Measurements from ENCODE around the gene TSPAN3.

Gene TSPAN3

DNA sequence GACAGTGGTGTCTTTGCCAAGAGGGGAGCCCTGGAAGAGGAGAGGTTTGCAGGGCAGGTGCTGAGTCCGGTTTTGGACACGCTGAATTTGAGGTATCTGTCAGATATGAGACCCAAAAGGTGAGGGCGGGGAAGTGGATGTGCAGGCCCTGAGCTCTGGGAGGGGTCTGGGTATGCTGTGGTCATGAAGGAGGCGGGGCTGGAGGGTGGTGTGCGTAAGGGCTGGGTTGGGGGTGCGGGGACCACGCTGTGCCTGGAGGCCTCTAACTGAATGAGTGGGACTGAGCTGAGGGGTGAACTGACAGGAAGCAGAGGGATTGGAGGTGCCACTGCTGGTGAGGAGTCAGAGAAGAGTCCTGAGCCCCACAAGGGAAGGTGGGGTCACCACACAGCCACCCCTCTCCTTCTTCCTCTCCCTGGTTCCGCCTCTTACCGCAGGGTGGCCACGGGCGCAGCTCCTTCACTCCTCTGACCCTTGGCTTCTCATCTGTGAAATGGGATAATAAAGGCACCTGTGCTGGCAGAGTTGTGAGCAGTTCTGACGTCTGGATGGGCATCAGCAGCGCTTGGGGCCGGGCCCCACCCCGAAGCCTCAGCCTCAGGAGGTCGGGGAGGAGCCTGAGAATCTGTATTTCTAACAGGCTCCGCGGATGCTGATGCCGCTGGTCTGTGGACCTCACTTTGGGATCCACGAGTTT is 47.2 kb downstream of the TSPAN3 start:
- Histone ChIP-seq H3K27me3 (ENCODE audit: insufficient read depth, poor library complexity, severe bottlenecking) (no peaks in the 10 kb centered on the region), H3K4me3 (replicated peaks; ENCODE audit: insufficient read depth, low read length) (no peak overlapping the region), H3K27ac (replicated peaks) (no peak overlapping the region; the same call in 1 of the 2 replicates)
- TF ChIP-seq GABPA (IDR thresholded peaks at IDR 0.05; ENCODE audit: low read depth) (no peak), POLR2AphosphoS5 (IDR thresholded peaks at IDR 0.05; ENCODE audit: low read depth) (no peak; the same call in 1 of the 2 replicates), REST (IDR thresholded peaks at IDR 0.05; ENCODE audit: insufficient replicate concordance, low read depth) (no peak), SPI1 (IDR thresholded peaks at IDR 0.05; ENCODE audit: borderline replicate concordance, low read depth) (no peak), CTCF (IDR thresholded peaks at IDR 0.05; ENCODE audit: insufficient read depth, low read length) (no peak)
- no peak for DNase-seq (ENCODE audit: low read depth in 1 of 2, low spot score in 1 of 2)

GRCh38 chr15:77022646-77023575 is 48.0 kb downstream of the TSPAN3 start:
- Histone ChIP-seq H3K4me3 (replicated peaks; ENCODE audit: insufficient read depth, low read length) (no peak overlapping the region), H3K27ac (replicated peaks) (peak overlapping the region; percentile 51), H3K27me3 (ENCODE audit: insufficient read depth, poor library complexity, severe bottlenecking) (no peaks in the 10 kb centered on the region)
- TF ChIP-seq REST (IDR thresholded peaks at IDR 0.05; ENCODE audit: insufficient replicate concordance, low read depth) = no peak
- no peak for TF ChIP-seq GABPA (IDR thresholded peaks at IDR 0.05; ENCODE audit: low read depth)
- TF ChIP-seq POLR2AphosphoS5 (IDR thresholded peaks at IDR 0.05; ENCODE audit: low read depth) = no peak; the same call in 1 of the 2 replicates
- no peak for TF ChIP-seq CTCF (IDR thresholded peaks at IDR 0.05; ENCODE audit: insufficient read depth, low read length)
- no peak for TF ChIP-seq SPI1 (IDR thresholded peaks at IDR 0.05; ENCODE audit: borderline replicate concordance, low read depth)
- DNase-seq (ENCODE audit: low read depth in 1 of 2, low spot score in 1 of 2) = no peak

- TF ChIP-seq REST (IDR thresholded peaks at IDR 0.05; ENCODE audit: insufficient replicate concordance, low read depth) (no peak), POLR2AphosphoS5 (IDR thresholded peaks at IDR 0.05; ENCODE audit: low read depth) (no peak), CTCF (IDR thresholded peaks at IDR 0.05; ENCODE audit: insufficient read depth, low read length) (no peak), SPI1 (IDR thresholded peaks at IDR 0.05; ENCODE audit: borderline replicate concordance, low read depth) (no peak), GABPA (IDR thresholded peaks at IDR 0.05; ENCODE audit: low read depth) (no peak)
- Histone ChIP-seq H3K27me3 (ENCODE audit: insufficient read depth, poor library complexity, severe bottlenecking) (no peaks in the 10 kb centered on the region), H3K27ac (replicated peaks) (peak overlapping the region; percentile 51), H3K4me3 (replicated peaks; ENCODE audit: insufficient read depth, low read length) (no peak overlapping the region)
- peak in 1 of 2 experiments; percentile 38 for DNase-seq (ENCODE audit: low read depth in 1 of 2, low spot score in 1 of 2)
These were observed 49.0 kb downstream of the TSPAN3 start for GRCh38 chr15:77021803-77022381.
